ENCODE data around the gene PDHX. TPM values are rescaled to one million over a fixed set of nuclear protein-coding genes. Genes with fewer than 3 reads are reported as not detected.

The PDHX gene
- total RNA-seq, 1 donor from 2014 or later: 44.0 TPM

DNA sequence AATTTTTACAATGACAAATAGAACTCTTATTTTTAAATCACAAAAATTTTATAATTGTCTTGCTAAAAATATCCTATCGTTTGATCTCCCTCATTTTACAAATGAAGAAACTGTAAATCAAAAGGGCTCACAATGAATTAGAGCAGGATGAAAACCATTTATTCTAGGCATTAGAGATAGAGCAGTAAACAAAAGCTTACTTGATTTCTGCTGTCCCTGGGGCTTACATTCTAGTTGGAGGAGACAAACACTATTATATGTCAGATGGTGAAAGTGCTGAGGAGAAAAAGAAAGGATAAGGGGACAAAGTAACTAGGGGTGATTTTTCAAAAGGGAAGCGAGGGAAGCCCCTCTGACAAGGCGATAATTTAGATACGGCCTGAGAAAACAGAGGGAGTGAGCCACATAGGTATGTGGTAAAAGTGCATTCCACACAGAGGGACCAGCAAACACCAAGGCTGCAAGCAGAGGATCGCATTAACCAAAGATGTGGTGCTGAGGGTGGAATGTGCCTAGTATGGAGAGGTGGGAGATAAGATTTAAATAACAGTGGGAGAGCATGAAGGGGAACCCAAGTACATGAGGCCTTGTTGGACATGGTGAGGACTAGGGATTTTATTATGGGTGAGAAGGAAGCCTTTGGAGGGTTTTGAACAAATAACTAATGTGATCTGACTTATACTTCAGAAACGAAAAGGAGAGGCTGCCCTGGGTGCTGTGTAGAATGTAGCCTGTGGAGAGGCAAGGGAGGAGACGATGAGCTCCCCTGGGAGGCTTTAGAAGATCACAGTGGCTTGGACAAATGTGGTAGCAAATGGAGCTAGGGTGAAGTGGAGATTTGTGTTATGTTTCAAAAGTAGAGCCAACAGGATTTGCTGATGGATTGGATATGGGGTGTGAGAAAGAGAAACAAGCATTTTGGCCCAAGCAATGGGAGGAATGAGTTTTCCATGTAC, 62.1 kb downstream of the PDHX start:
- Mint-ChIP-seq H3K9me3 (ENCODE audit: unreplicated experiment) (no peaks in the 10 kb centered on the region), H3K27me3 (ENCODE audit: low read depth, unreplicated experiment) (no peaks in the 10 kb centered on the region), H3K27ac (ENCODE audit: unreplicated experiment) (peak overlapping the region; percentile 80), H3K4me1 (ENCODE audit: low read depth, unreplicated experiment) (peaks cover 35% of the 10 kb centered on the region), H3K4me3 (ENCODE audit: unreplicated experiment) (no peak overlapping the region), H3K36me3 (ENCODE audit: low read depth, unreplicated experiment) (peaks cover 17% of the 10 kb centered on the region)
- no peaks in the 10 kb centered on the region for H3K9me3 ChIP-seq (ENCODE audit: insufficient read depth, low read depth, low read length)
- no peak overlapping the region for H2AFZ ChIP-seq (ENCODE audit: low read depth, low read length)
- H3K4me2 ChIP-seq (ENCODE audit: low read length): peak overlapping the region; percentile 78
- peaks cover 3% of the 10 kb centered on the region for H3K36me3 ChIP-seq (ENCODE audit: insufficient read depth, low read length)
- no peaks in the 10 kb centered on the region for H3K79me2 ChIP-seq (ENCODE audit: insufficient read depth, low read length)
- H3K27me3 ChIP-seq (ENCODE audit: insufficient read depth, low read length): no peaks in the 10 kb centered on the region
- H4K20me1 ChIP-seq (ENCODE audit: insufficient read depth, low read length): no peaks in the 10 kb centered on the region
- no peak overlapping the region for H3K4me3 ChIP-seq (ENCODE audit: insufficient read depth, low read depth, low read length)
- peak; percentile 68 for FAIRE-seq
- no peak for TF ChIP-seq EZH2 (IDR thresholded peaks at IDR 0.05; ENCODE audit: insufficient read depth, low read length)
- TF ChIP-seq, protein P1, sequence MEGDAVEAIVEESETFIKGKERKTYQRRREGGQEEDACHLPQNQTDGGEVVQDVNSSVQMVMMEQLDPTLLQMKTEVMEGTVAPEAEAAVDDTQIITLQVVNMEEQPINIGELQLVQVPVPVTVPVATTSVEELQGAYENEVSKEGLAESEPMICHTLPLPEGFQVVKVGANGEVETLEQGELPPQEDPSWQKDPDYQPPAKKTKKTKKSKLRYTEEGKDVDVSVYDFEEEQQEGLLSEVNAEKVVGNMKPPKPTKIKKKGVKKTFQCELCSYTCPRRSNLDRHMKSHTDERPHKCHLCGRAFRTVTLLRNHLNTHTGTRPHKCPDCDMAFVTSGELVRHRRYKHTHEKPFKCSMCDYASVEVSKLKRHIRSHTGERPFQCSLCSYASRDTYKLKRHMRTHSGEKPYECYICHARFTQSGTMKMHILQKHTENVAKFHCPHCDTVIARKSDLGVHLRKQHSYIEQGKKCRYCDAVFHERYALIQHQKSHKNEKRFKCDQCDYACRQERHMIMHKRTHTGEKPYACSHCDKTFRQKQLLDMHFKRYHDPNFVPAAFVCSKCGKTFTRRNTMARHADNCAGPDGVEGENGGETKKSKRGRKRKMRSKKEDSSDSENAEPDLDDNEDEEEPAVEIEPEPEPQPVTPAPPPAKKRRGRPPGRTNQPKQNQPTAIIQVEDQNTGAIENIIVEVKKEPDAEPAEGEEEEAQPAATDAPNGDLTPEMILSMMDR (IDR thresholded peaks at IDR 0.05; ENCODE audit: insufficient read depth, low read depth, low read length): no peak
- peak overlapping the region; percentile 68 for H3K9ac ChIP-seq (ENCODE audit: low read length)
- peaks cover 41% of the 10 kb centered on the region for H3K4me1 ChIP-seq (ENCODE audit: insufficient read depth, low read length)
- peak; percentile 47 for DNase-seq (ENCODE audit: low read depth)
- H3K27ac ChIP-seq (ENCODE audit: low read depth, low read length): peak overlapping the region; percentile 89

DNA sequence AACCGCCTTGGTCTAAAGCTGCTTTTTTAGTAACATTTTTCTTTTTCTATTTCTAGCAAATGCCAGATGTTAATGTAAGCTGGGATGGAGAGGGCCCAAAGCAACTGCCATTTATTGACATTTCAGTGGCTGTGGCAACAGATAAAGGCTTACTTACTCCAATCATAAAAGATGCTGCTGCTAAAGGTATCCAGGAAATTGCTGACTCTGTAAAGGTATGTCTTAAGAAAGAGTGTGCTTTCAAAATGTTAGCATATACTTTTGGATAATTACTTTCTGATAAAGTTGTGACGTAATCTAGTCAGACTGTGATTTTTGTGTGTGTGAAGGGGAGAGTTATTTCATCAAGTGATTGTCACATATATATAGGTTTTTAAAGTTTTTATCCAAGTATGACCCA, 68.1 kb downstream of the PDHX start:
- no peak overlapping the region for H2AFZ ChIP-seq (ENCODE audit: low read depth, low read length)
- FAIRE-seq: no peak

More for the DNA sequence above, 68.1 kb downstream of the PDHX start:
- Mint-ChIP-seq H3K4me3 (ENCODE audit: unreplicated experiment) (no peak overlapping the region), H3K27me3 (ENCODE audit: low read depth, unreplicated experiment) (no peaks in the 10 kb centered on the region), H3K4me1 (ENCODE audit: low read depth, unreplicated experiment) (peaks cover 24% of the 10 kb centered on the region), H3K27ac (ENCODE audit: unreplicated experiment) (no peak overlapping the region), H3K36me3 (ENCODE audit: low read depth, unreplicated experiment) (peaks cover 31% of the 10 kb centered on the region), H3K9me3 (ENCODE audit: unreplicated experiment) (no peaks in the 10 kb centered on the region)
- Histone ChIP-seq H3K79me2 (ENCODE audit: insufficient read depth, low read length) (no peaks in the 10 kb centered on the region), H3K36me3 (ENCODE audit: insufficient read depth, low read length) (peaks cover 12% of the 10 kb centered on the region), H3K9ac (ENCODE audit: low read length) (no peak overlapping the region), H3K4me3 (ENCODE audit: insufficient read depth, low read depth, low read length) (no peak overlapping the region), H4K20me1 (ENCODE audit: insufficient read depth, low read length) (no peaks in the 10 kb centered on the region), H3K27me3 (ENCODE audit: insufficient read depth, low read length) (no peaks in the 10 kb centered on the region), H3K4me2 (ENCODE audit: low read length) (no peak overlapping the region), H3K4me1 (ENCODE audit: insufficient read depth, low read length) (peaks cover 28% of the 10 kb centered on the region), H3K27ac (ENCODE audit: low read depth, low read length) (no peak overlapping the region), H3K9me3 (ENCODE audit: insufficient read depth, low read depth, low read length) (no peaks in the 10 kb centered on the region)
- no peak for TF ChIP-seq EZH2 (IDR thresholded peaks at IDR 0.05; ENCODE audit: insufficient read depth, low read length)
- TF ChIP-seq, protein P1 (IDR thresholded peaks at IDR 0.05; ENCODE audit: insufficient read depth, low read depth, low read length): no peak
- no peak for DNase-seq (ENCODE audit: low read depth)
